ENCODE results near the gene ELMO1. TPM values are rescaled to one million over a fixed set of nuclear protein-coding genes. Genes with fewer than 3 reads are reported as not detected.

Gene ELMO1
- total and polyA plus RNA-seq, 2 experiments from 2014 or later = 19.7 to 28.7 TPM

DNA sequence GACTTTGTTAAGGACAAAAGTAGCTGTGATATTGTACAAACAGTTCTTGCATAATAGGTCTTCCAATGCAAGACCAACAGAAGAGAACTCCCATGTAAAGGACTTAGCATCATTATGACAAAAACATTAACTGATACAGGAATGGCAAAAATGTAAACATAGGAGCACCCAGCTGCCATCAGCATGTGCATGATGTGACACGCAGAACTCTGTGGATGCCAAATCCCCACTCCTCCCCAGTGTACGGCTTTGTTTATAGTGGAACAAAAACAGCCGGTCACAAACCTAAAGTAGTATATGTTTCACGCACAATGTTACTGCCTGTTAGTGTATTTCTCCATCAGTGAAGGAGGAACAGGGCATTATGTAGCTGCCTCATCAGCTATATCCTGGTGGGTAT lies 408.3 kb downstream of the ELMO1 start:
- Histone ChIP-seq H3K9me2 (replicated peaks; ENCODE audit: insufficient read depth) (no peaks in the 10 kb centered on the region), H3K9me3 (ENCODE audit: low read depth) (no peaks in the 10 kb centered on the region), H2AFZ (no peak overlapping the region), H4K20me1 (ENCODE audit: insufficient read depth, poor library complexity, severe bottlenecking) (no peaks in the 10 kb centered on the region), H3K79me2 (no peaks in the 10 kb centered on the region), H3K27me3 (no peaks in the 10 kb centered on the region), H3K36me3 (replicated peaks; ENCODE audit: insufficient read depth, low read depth) (no peaks in the 10 kb centered on the region), H3K4me3 (no peak overlapping the region), H3K4me2 (no peak overlapping the region), H3K4me1 (ENCODE audit: insufficient read depth) (no peaks in the 10 kb centered on the region), H3K27ac (no peak overlapping the region)
- TF ChIP-seq EZH2phosphoT487 (IDR thresholded peaks at IDR 0.05; ENCODE audit: low read depth, severe bottlenecking, unreplicated experiment) = no peak
- TF ChIP-seq, protein P1, sequence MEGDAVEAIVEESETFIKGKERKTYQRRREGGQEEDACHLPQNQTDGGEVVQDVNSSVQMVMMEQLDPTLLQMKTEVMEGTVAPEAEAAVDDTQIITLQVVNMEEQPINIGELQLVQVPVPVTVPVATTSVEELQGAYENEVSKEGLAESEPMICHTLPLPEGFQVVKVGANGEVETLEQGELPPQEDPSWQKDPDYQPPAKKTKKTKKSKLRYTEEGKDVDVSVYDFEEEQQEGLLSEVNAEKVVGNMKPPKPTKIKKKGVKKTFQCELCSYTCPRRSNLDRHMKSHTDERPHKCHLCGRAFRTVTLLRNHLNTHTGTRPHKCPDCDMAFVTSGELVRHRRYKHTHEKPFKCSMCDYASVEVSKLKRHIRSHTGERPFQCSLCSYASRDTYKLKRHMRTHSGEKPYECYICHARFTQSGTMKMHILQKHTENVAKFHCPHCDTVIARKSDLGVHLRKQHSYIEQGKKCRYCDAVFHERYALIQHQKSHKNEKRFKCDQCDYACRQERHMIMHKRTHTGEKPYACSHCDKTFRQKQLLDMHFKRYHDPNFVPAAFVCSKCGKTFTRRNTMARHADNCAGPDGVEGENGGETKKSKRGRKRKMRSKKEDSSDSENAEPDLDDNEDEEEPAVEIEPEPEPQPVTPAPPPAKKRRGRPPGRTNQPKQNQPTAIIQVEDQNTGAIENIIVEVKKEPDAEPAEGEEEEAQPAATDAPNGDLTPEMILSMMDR (IDR thresholded peaks at IDR 0.05; ENCODE audit: poor library complexity) = no peak
- TF ChIP-seq EZH2 (IDR thresholded peaks at IDR 0.05; ENCODE audit: borderline replicate concordance) = no peak
- 74% methylated on average over 4 of the region's 4 CpGs for WGBS (ENCODE audit: low lambda C conversion rate, missing lambda C conversion rate)
- no peak for DNase-seq (ENCODE audit: low spot score)

DNA sequence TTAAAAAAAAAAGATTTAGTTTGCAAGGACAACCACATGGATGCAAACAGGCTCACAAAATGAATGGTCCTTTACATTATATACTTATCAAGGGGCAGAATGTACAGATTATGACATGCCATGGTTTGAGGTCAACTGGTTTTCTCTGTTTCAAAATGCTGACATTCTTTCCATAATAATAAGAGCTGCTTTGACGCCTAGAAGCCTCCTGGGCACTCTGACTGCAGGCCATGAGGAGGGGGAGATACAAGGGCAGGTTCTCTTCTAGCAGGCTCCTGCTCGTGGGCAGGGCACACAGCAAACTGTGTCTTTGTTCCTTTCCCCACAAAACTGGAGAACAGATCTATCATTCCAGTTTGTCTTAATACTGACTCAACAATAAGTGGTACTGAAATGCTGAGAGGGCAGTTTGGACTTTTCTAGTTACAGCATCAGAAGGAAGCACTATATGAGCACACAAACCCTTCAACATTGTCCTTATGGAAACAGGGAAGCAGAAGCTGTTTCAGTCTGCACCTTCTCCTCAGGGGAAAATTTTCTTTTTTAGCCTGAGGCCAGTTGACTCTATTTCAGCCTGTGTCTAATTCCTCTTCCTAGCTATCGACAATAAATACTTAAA lies 409.4 kb downstream of the ELMO1 start:
- no peak for DNase-seq (ENCODE audit: low spot score)
- WGBS (ENCODE audit: low lambda C conversion rate, missing lambda C conversion rate) = 89% methylated on average over 3 of the region's 3 CpGs
- Histone ChIP-seq H3K79me2 (no peaks in the 10 kb centered on the region), H3K27ac (no peak overlapping the region), H3K4me3 (no peak overlapping the region), H3K9me2 (replicated peaks; ENCODE audit: insufficient read depth) (no peaks in the 10 kb centered on the region), H2AFZ (no peak overlapping the region), H3K4me1 (ENCODE audit: insufficient read depth) (no peaks in the 10 kb centered on the region), H3K27me3 (no peaks in the 10 kb centered on the region), H3K36me3 (replicated peaks; ENCODE audit: insufficient read depth, low read depth) (no peaks in the 10 kb centered on the region), H4K20me1 (ENCODE audit: insufficient read depth, poor library complexity, severe bottlenecking) (no peaks in the 10 kb centered on the region), H3K4me2 (no peak overlapping the region), H3K9me3 (ENCODE audit: low read depth) (no peaks in the 10 kb centered on the region)
- no peak for TF ChIP-seq EZH2phosphoT487 (IDR thresholded peaks at IDR 0.05; ENCODE audit: low read depth, severe bottlenecking, unreplicated experiment)
- TF ChIP-seq, protein P1 (IDR thresholded peaks at IDR 0.05; ENCODE audit: poor library complexity) = no peak
- no peak for TF ChIP-seq EZH2 (IDR thresholded peaks at IDR 0.05; ENCODE audit: borderline replicate concordance)

DNA sequence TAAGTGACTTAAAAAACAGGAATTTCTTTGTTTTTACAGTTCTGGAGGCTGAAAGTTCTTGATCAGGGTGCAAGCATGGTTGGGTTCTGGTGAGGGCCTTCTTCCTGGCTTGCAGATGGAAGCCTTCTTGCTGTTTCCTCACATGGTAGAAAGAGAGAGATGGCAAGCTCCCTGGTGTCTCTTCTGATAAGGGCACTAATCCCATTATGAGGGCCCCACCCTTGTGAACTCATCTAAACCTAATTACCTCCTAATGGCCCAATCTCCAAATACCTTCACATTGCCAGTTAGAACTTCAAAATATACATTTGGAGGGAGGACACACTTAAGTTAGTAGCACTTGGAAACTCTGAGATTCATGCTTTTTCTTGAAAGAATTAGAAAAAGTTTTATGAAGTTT lies 410.0 kb downstream of the ELMO1 start:
- Histone ChIP-seq H4K20me1 (ENCODE audit: insufficient read depth, poor library complexity, severe bottlenecking) (no peaks in the 10 kb centered on the region), H3K4me2 (no peak overlapping the region)
- no peak for TF ChIP-seq EZH2phosphoT487 (IDR thresholded peaks at IDR 0.05; ENCODE audit: low read depth, severe bottlenecking, unreplicated experiment)
- TF ChIP-seq EZH2 (IDR thresholded peaks at IDR 0.05; ENCODE audit: borderline replicate concordance) = no peak
- TF ChIP-seq, protein P1 (IDR thresholded peaks at IDR 0.05; ENCODE audit: poor library complexity) = no peak

More for the DNA sequence above, 410.0 kb downstream of the ELMO1 start:
- no peak for DNase-seq (ENCODE audit: low spot score)
- no peak overlapping the region for H2AFZ ChIP-seq
- no peak overlapping the region for H3K4me3 ChIP-seq
- no peak overlapping the region for H3K27ac ChIP-seq
- H3K79me2 ChIP-seq = no peaks in the 10 kb centered on the region
- no peaks in the 10 kb centered on the region for H3K9me3 ChIP-seq (ENCODE audit: low read depth)
- H3K36me3 ChIP-seq (replicated peaks; ENCODE audit: insufficient read depth, low read depth) = no peaks in the 10 kb centered on the region
- no peaks in the 10 kb centered on the region for H3K9me2 ChIP-seq (replicated peaks; ENCODE audit: insufficient read depth)
- H3K4me1 ChIP-seq (ENCODE audit: insufficient read depth) = no peaks in the 10 kb centered on the region
- H3K27me3 ChIP-seq = no peaks in the 10 kb centered on the region

All from hepatocyte (in vitro differentiated cells).